Measurements from ENCODE around the gene ABHD16A. TPM values are rescaled to one million over a fixed set of nuclear protein-coding genes. Genes with fewer than 3 reads are reported as not detected.

The ABHD16A gene
- polyA plus RNA-seq, 1 donor from 2014 or later = 40.1 TPM

DNA sequence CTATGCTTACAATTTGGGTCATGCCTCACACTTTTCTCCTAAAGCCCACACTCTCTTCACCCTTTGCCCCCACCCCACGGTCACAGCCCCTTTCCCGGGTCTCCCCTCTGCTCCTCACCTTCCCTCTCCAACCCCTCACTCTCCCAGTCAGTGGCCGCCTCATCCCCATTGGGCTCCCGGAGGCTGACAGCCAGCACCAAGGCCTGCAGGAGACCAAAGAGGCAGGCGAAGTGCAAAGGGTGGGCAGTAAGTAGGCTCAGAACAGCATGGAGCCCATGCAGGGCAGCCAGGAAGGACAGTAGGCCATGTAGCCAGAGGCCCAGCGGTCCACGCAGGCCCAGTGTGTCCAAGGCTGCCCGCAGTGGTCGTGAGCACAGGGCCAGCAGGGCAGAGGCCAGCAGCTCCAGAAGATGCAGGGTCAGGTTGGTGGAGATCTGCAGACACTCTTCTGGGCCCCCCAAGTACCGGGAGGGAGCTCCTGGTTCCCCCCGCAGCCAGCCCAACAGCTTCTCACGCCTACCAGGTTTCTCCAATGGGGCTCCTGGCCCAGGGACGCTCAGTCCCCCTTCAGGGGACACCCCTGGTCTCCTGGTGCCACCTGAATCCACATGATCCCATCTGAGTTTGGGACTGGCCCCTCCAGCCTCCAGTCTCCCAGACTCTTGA, 44.0 kb downstream of the ABHD16A start:
- H3K4me1 Mint-ChIP-seq = peaks cover 30 to 51% (median 44%) of the 10 kb centered on the region in 3 donors
- peaks cover 6% of the 10 kb centered on the region for H3K36me3 Mint-ChIP-seq
- H3K4me3 Mint-ChIP-seq = peak overlapping the region; percentile 70 to 96 (median 92)
- H3K27me3 Mint-ChIP-seq = no peaks in the 10 kb centered on the region
- no peaks in the 10 kb centered on the region for H3K9me3 Mint-ChIP-seq
- peak overlapping the region; percentile 16 to 90 (median 84) for H3K27ac Mint-ChIP-seq

DNA sequence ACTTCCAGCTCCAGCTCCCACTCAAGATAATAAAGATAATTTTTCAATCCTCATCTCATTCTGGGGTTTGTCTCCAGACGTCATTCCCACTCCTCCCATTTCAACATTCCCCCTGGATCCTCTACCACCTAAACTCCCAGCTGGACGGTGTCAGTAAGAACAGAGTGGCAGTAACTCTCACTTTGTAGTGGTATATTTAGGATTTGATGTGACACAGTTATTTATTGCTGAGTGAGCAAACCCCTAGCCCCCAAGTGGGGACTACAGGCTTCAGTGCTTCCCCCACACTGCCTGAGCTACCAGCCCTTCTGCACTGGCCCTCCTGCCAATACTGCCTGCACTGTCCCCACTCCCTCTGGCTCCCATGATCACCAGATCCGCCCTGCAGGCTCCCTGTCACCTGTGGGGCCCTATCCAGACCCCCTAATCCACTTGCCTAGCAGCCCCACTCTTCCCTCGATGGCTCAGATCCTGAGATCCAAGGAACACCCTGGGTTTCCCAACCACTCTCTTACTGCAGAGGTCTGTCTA, 44.9 kb downstream of the ABHD16A start:
- Mint-ChIP-seq H3K9me3 (no peaks in the 10 kb centered on the region), H3K27me3 (no peaks in the 10 kb centered on the region), H3K4me1 (peaks cover 26 to 42% (median 35%) of the 10 kb centered on the region in 3 donors), H3K4me3 (peak overlapping the region; percentile 44 to 93 (median 74)), H3K27ac (peak overlapping the region in 1 of 3 donors; percentile 59), H3K36me3 (peaks cover 6% of the 10 kb centered on the region)

DNA sequence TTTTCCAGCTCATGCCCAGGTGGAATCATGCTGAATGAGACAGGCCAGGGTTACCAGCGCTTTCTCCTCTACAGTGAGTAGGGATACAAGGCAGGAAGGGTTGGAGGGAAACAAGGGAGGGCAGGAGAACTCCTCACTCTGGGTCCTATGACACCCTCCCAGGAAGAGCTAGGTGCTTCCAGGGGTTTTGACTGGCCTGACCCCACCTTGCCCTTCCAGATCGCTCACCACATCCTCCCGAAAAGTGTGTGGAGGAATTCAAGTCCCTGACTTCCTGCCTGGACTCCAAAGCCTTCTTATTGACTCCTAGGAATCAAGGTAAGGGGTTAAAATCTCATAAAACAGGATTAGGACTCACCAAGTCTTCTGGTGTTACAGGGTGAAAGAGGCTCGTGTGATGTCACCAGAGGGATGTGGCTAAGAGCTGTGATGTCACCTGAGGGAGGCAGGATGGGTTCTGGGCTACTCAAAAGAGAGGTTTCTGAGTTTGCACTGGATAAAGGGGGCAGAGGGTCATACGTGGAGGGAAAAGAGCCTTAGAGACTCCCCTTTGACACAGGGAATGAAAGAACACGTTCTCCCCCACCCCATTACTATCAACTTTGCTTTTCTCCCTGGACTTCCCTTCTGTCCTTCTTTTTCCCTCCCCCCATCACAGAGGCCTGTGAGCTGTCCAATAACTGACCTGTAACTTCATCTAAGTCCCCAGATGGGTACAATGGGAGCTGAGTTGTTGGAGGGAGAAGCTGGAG, 45.5 kb downstream of the ABHD16A start:
- Mint-ChIP-seq H3K27ac (peak overlapping the region in 1 of 3 donors; percentile 78), H3K27me3 (no peaks in the 10 kb centered on the region), H3K4me1 (peaks cover 30 to 44% (median 36%) of the 10 kb centered on the region in 3 donors), H3K9me3 (no peaks in the 10 kb centered on the region), H3K36me3 (peaks cover 6% of the 10 kb centered on the region), H3K4me3 (peak overlapping the region in 3 of 4 donors; percentile 74 to 93 (median 84))

- Mint-ChIP-seq H3K27me3 (no peaks in the 10 kb centered on the region), H3K4me3 (peak within 1 kb of the TSS; percentile 44 to 93 (median 57)), H3K27ac (peak within 1 kb of the TSS; percentile 71 to 78 (median 77)), H3K36me3 (peaks cover 11% of the 10 kb centered on the region), H3K9me3 (no peaks in the 10 kb centered on the region), H3K4me1 (peaks cover 37 to 44% (median 43%) of the 10 kb centered on the region in 3 donors)
Measured at GRCh38 chr6:31655349-31656237, 47.5 kb downstream of the ABHD16A start, which contains the start of gene APOM. Gene APOM (plus strand): TSS chr6:31655894. CDS start chr6:31655967, 73 bp downstream.

DNA sequence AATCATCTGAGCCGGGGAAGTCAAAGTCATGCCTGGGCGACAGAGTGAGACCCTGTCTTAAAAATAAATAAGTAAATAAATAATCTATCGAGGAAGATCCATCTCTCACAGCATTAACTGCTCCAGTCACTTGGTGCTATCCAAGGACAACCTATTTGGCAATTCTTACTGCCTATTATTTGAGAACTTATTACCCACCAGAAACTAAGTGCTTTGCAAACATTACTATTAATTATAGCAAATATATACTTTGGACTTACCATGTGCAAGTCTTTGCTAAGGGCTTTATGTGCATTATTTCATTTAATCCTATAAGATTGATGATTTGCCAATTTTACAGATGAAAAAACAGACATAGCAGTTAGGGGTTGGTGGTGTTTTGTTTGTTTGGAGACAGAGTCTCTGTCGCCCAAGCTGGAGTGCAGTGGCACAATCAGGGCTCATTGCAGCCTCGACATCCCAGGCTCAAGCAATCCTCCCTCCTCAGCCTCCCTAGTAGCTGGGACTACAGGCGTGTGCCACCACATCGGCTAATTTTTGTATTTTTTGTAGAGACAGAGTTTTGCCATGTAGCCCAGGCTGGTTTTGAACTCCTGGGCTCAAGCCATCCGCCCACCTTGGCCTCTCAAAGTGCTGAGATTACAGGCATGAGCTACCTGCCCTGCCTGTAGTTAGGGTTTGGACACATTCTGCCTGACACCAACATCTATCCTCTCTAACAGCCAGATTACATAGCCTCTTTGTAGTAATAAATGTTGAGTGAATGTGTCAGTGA, 48.4 kb downstream of the ABHD16A start:
- Mint-ChIP-seq H3K27me3 (no peaks in the 10 kb centered on the region), H3K27ac (peak overlapping the region in 2 of 3 donors; percentile 77 to 78), H3K9me3 (no peaks in the 10 kb centered on the region), H3K4me1 (peaks cover 38 to 43% (median 39%) of the 10 kb centered on the region in 3 donors), H3K4me3 (peak overlapping the region in 2 of 4 donors; percentile 53 to 93), H3K36me3 (peaks cover 9% of the 10 kb centered on the region)

DNA sequence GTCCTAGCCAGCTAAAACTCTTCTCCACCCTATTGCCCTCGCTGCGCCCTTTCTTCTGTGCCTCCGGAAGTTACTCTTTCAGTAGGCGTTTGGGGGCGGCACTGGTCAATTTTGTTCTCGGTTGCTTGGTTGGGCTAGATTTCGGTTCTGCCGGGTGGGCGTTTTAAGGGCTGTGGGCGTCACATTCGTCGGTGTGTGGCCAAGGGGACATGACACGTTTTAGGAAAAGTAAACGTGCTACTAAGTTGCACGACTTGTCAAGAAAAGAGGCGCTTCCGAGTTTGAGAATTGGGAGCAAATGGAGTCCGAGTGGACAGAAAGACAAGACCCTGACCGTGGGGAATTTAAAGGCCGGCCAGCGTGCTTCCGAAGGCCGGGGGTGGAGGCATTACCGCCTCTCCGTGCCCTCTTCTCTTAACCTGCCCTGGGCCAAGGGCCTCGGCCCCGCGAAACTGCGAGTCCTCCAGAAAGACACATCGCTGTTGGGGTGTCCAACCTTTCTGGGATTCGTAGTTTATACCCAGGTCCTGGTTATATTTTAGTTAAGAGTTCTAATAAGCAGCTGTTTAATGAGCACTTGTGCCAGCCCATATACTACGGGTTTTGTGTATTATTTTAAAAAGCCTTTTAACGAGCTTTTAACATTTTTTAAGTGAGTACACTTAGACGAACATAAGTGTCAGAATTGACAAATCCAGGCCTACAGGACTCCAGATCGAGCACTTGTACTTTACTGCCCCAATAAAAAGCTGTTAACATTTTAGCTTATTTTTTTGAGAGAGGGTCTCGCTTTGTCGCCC, 50.0 kb downstream of the ABHD16A start:
- peaks cover 8% of the 10 kb centered on the region for H3K36me3 Mint-ChIP-seq
- H3K4me3 Mint-ChIP-seq = peak overlapping the region; percentile 94 to 98 (median 97)
- peak overlapping the region; percentile 98 to 100 (median 100) for H3K27ac Mint-ChIP-seq
- no peaks in the 10 kb centered on the region for H3K9me3 Mint-ChIP-seq
- H3K27me3 Mint-ChIP-seq = no peaks in the 10 kb centered on the region
- peaks cover 26 to 37% (median 32%) of the 10 kb centered on the region in 3 donors for H3K4me1 Mint-ChIP-seq

- H3K4me1 Mint-ChIP-seq = peaks cover 18 to 30% (median 23%) of the 10 kb centered on the region in 3 donors
- H3K27ac Mint-ChIP-seq = peak overlapping the region; percentile 98 to 100 (median 100)
- peak overlapping the region; percentile 94 to 98 (median 97) for H3K4me3 Mint-ChIP-seq
- no peaks in the 10 kb centered on the region for H3K27me3 Mint-ChIP-seq
- H3K36me3 Mint-ChIP-seq = peaks cover 7% of the 10 kb centered on the region
- no peaks in the 10 kb centered on the region for H3K9me3 Mint-ChIP-seq
Measured at GRCh38 chr6:31651602-31652191, 51.4 kb downstream of the ABHD16A start.

GRCh38 chr6:31645325-31645724, 57.8 kb downstream of the ABHD16A start:
- H3K27ac Mint-ChIP-seq = peak overlapping the region in 1 of 3 donors; percentile 72
- no peaks in the 10 kb centered on the region for H3K9me3 Mint-ChIP-seq
- peak overlapping the region in 2 of 4 donors; percentile 19 to 70 for H3K4me3 Mint-ChIP-seq
- no peaks in the 10 kb centered on the region for H3K27me3 Mint-ChIP-seq
- peaks cover 3% of the 10 kb centered on the region for H3K36me3 Mint-ChIP-seq
- peaks cover 2 to 5% (median 5%) of the 10 kb centered on the region in 3 donors for H3K4me1 Mint-ChIP-seq

GRCh38 chr6:31643818-31644454, 59.2 kb downstream of the ABHD16A start:
- Mint-ChIP-seq H3K4me1 (no peaks in the 10 kb centered on the region), H3K9me3 (no peaks in the 10 kb centered on the region), H3K27me3 (no peaks in the 10 kb centered on the region), H3K4me3 (no peak overlapping the region), H3K27ac (no peak overlapping the region), H3K36me3 (peaks cover 3% of the 10 kb centered on the region)

DNA sequence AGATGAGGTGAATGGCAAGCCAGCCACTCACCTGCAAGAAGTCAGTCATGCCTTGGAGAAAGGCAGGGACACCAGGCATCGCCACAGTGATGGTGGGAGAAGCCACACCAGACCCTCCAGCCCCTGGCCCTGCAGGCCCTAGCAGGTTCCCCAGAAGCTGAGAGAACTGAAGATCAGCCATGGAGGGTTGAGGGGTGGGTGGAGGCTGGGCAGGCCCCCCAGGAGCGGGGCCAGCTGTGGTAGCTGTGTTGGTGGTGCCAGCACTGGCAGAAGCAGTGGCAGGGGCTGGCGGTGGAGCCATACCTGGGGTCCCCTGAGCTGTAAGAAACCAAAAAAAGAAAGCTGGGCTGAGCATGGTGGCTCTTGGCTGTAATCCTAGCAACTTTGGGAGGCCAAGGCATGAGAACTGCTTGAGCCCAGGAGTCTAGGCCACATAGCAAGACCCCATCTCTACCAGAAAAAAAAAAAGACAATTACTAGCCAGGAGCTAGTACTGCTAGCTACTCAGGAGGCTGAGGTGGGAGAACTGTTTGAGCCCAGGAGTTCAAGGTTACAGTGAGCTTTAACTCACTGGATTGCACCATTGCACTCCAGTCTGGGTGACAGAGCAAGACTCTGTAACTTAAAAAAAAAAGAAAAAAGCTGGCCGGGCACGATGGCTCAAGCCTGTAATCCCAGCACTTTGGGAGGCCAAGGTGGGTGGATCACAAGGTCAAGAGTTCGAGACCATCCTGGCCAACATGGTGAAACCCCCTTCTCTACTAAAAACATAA, 60.1 kb downstream of the ABHD16A start:
- Mint-ChIP-seq H3K27ac (no peak overlapping the region), H3K36me3 (peaks cover 3% of the 10 kb centered on the region), H3K4me1 (no peaks in the 10 kb centered on the region), H3K4me3 (no peak overlapping the region), H3K27me3 (no peaks in the 10 kb centered on the region), H3K9me3 (no peaks in the 10 kb centered on the region)

- H3K9me3 Mint-ChIP-seq = no peaks in the 10 kb centered on the region
- H3K36me3 Mint-ChIP-seq = peaks cover 3% of the 10 kb centered on the region
- H3K4me1 Mint-ChIP-seq = no peaks in the 10 kb centered on the region
- no peak overlapping the region for H3K27ac Mint-ChIP-seq
- no peaks in the 10 kb centered on the region for H3K27me3 Mint-ChIP-seq
- H3K4me3 Mint-ChIP-seq = no peak overlapping the region
Measured at GRCh38 chr6:31641370-31641769, 61.8 kb downstream of the ABHD16A start.

GRCh38 chr6:31640612-31641011, 62.5 kb downstream of the ABHD16A start:
- peaks cover 2% of the 10 kb centered on the region for H3K36me3 Mint-ChIP-seq
- H3K9me3 Mint-ChIP-seq = no peaks in the 10 kb centered on the region
- H3K4me3 Mint-ChIP-seq = no peak overlapping the region

More at GRCh38 chr6:31640612-31641011, 62.5 kb downstream of the ABHD16A start:
- H3K4me1 Mint-ChIP-seq = no peaks in the 10 kb centered on the region
- no peak overlapping the region for H3K27ac Mint-ChIP-seq
- no peaks in the 10 kb centered on the region for H3K27me3 Mint-ChIP-seq
